Esophagus (tissue), 2 donors: ENCODE data around the gene GSTT4. TPM values are rescaled to one million over a fixed set of nuclear protein-coding genes. Genes with fewer than 3 reads are reported as not detected.
"Not testable (repeated sequence)": the region's sequence is repeated elsewhere in the genome, so short reads cannot be mapped to it uniquely, and the experiment has no call there.

Experiments used
- H3K27ac ChIP-seq, 2 donors: one replicate each; pipeline ENCODE4 v1.5.1; 2013; ENCODE audit warnings: low read depth in 2 of 2, mild to moderate bottlenecking in 2 of 2, inconsistent platforms in 1 of 2, low read length in 1 of 2, moderate library complexity in 1 of 2
- H3K27me3 ChIP-seq, 2 donors: one replicate each; pipeline ENCODE4 v1.6.1; 2013; ENCODE audit warnings: low read length in 2 of 2, control low read depth in 1 of 2, mild to moderate bottlenecking in 1 of 2; ENCODE audit not compliant: insufficient read depth in 2 of 2, control insufficient read depth in 1 of 2
- H3K36me3 ChIP-seq, 2 donors: one replicate each; pipeline ENCODE4 v1.6.1; 2013; ENCODE audit warnings: low read length in 1 of 2; ENCODE audit not compliant: control insufficient read depth in 2 of 2, insufficient read depth in 2 of 2
- H3K4me1 ChIP-seq, 2 donors: one replicate each; pipeline ENCODE4 v1.6.1; 2013; ENCODE audit warnings: low read length in 1 of 2; ENCODE audit not compliant: control insufficient read depth in 2 of 2, insufficient read depth in 2 of 2
- H3K4me3 ChIP-seq, 2 donors: one replicate each; pipeline ENCODE4 v1.5.1; 2013; ENCODE audit warnings: low read length in 2 of 2, mild to moderate bottlenecking in 2 of 2, low read depth in 1 of 2, moderate library complexity in 1 of 2
- H3K9me3 ChIP-seq, 2 donors: one replicate each; pipeline ENCODE4 v1.6.1; 2013; ENCODE audit warnings: mild to moderate bottlenecking in 2 of 2, low read depth in 1 of 2, low read length in 1 of 2, moderate library complexity in 1 of 2; ENCODE audit not compliant: control insufficient read depth in 2 of 2, insufficient read depth in 1 of 2
- WGBS, 2 donors: extraction: QIAGEN DNeasy Blood & Tissue Kit; methylation state at CpG; one replicate each; pipeline ENCODE4 v1.1.7; 2013; 5-methylcytosine and 5-hydroxymethylcytosine counted together
- polyA plus RNA-seq, 2 donors: library from polyadenylated mRNA; stranded (reverse); fragments of 200-250 nt; gene quantifications; one replicate each; pipeline ENCODE4 v1.2.3, GENCODE V29; 2013
- donor health status: healthy with polysubstance abuse.
- donor health status: Bipolar disorder and iron deficiency.

GSTT4 gene
- polyA plus RNA-seq, 2 donors = not detected

GRCh38 chr22:23949764-23950163 is 55.5 kb downstream of the GSTT4 start:
- 83% methylated on average over 18 of the region's 18 CpGs for WGBS, 2 donors
- not testable (repeated sequence) for H3K4me3 ChIP-seq

More at GRCh38 chr22:23949764-23950163, 55.5 kb downstream of the GSTT4 start:
- H3K36me3 ChIP-seq, H3K27ac ChIP-seq, H3K9me3 ChIP-seq, H3K27me3 ChIP-seq, H3K4me1 ChIP-seq: not testable (repeated sequence)

Other genes starting within 250 kb of the GSTT4 start
- under 1 TPM in 1 of 2 donors, not detected in 1; 0.14 TPM for gene C22orf15, start 242.5 kb downstream of the GSTT4 start, polyA plus RNA-seq
- gene CHCHD10, start 237.5 kb downstream of the GSTT4 start, polyA plus RNA-seq = 100 to 1,000 TPM; 115 to 191 TPM
- under 1 TPM; 0.49 to 0.53 TPM for gene MMP11, start 232.6 kb downstream of the GSTT4 start, polyA plus RNA-seq
- 10 to 100 TPM; 32.1 to 51.6 TPM for gene SMARCB1, start 218.5 kb downstream of the GSTT4 start, polyA plus RNA-seq
- 1 to 10 TPM in 1 of 2 donors, under 1 TPM in 1; 0.58 to 1.1 TPM for gene DERL3, start 166.4 kb downstream of the GSTT4 start, polyA plus RNA-seq
- 1 to 10 TPM; 2.5 to 3.9 TPM for gene SLC2A11, start 147.6 kb downstream of the GSTT4 start, polyA plus RNA-seq
- 1,000 to 10,000 TPM in 1 of 2 donors, 100 to 1,000 TPM in 1; 706 to 1,271 TPM for gene MIF, start 111.1 kb downstream of the GSTT4 start, polyA plus RNA-seq
- 10 to 100 TPM in 1 of 2 donors, 1 to 10 TPM in 1; 2.8 to 74.1 TPM for gene GSTT2B, start 44.3 kb downstream of the GSTT4 start, polyA plus RNA-seq
- gene DDTL, start 38.6 kb downstream of the GSTT4 start, polyA plus RNA-seq = 1 to 10 TPM; 1.4 TPM
- gene DDT, start 31.0 kb downstream of the GSTT4 start, polyA plus RNA-seq = 100 to 1,000 TPM; 165 to 213 TPM
- under 1 TPM; 0.11 to 0.92 TPM for gene GSTT2, start 25.3 kb downstream of the GSTT4 start, polyA plus RNA-seq
- 10 to 100 TPM; 15.2 to 26.3 TPM for gene CABIN1, start 5.9 kb upstream of the GSTT4 start, polyA plus RNA-seq
- 1 to 10 TPM in 1 of 2 donors, under 1 TPM in 1; 0.73 to 1.4 TPM for gene SUSD2, start 176.0 kb upstream of the GSTT4 start, polyA plus RNA-seq
- gene GGT5, start 239.6 kb upstream of the GSTT4 start, polyA plus RNA-seq = 1 to 10 TPM; 4.7 to 7.1 TPM